UCSD-AML1 (cell line): ENCODE data around the gene SLC38A6.

Source experiments
- DNase-seq: peaks from one replicate; lab custom pipeline; 2025; ENCODE audit not compliant: unreplicated experiment; lab: John Stamatoyannopoulos, UW

Gene SLC38A6

DNA sequence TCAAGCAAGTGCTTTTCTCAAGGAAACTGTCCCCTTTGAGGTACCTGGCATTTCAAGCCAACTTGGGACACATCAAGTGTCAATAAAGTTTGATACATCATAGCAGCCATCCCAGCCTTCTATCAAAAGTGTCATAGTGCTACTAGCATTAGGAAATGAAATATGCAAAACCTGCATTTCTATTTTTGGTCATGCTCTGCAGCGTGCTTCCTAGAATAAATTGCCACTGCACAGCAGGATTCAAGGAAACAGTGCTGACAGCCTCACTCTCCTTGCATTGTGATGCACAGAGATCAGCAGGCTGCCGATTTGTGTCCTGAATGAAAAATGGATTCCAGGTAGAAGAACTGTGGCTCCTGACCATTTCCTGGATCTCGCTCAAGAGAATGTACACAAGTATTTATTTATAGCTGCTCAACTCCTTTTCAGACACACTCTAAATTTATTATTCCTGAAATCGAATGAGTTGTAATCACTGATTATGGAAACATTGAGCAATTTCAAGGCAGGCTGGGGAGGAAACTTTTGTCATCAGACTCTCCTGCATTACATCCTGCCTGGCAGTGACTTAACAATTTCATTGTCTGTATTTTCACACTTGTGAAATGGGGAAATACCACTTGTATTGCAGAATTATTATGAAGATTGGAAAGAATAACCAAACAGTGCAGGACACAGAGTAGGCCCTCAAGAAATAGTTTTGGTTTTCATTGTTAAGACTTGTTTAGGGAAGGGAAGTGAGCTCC is 120.9 kb downstream of the SLC38A6 start:
- DNase-seq, result peak; percentile 20
